Testis (tissue), 3 donors: Measurements from ENCODE around the gene CYP2A13. TPM values are rescaled to one million over a fixed set of nuclear protein-coding genes. Genes with fewer than 3 reads are reported as not detected.

Experiments
- DNase-seq: peaks from one replicate; pipeline ENCODE4 v3.0.0-alpha.2; 2019
- H3K27ac ChIP-seq, 2 donors: fragments of 200-600 bp; sonication (generic); one replicate each; pipeline ENCODE4 v1.5.1; 2019
- H3K27me3 ChIP-seq: fragments of 200-600 bp; sonication (generic); one replicate; pipeline ENCODE4 v1.5.1; 2019
- H3K36me3 ChIP-seq: fragments of 200-600 bp; sonication (generic); one replicate; pipeline ENCODE4 v1.5.1; 2017; ENCODE audit warnings: low read depth; ENCODE audit errors: missing control alignments
- H3K4me1 ChIP-seq: fragments of 200-600 bp; sonication (generic); one replicate; pipeline ENCODE4 v1.5.1; 2019
- H3K4me3 ChIP-seq, 2 donors: fragments of 200-600 bp; sonication (generic); one replicate each; pipeline ENCODE4 v1.5.1; 2017 to 2019
- H3K9me3 ChIP-seq: fragments of 200-600 bp; sonication (generic); one replicate; pipeline ENCODE4 v1.5.1; 2017
- CTCF ChIP-seq, 3 experiments: fragments of 450-650 bp in 2 of 3; fragments of 200-600 bp in 1 of 3; sonication (generic) in 1 of 3; IDR thresholded peaks; one replicate each; pipeline ENCODE4 v1.5.1; 2016 to 2019; ENCODE audit warnings: antibody characterized with exemption in 3 of 3, mild to moderate bottlenecking in 2 of 3, moderate library complexity in 1 of 3
- POLR2A ChIP-seq: fragments of 450-650 bp; IDR thresholded peaks from one replicate; pipeline ENCODE4 v1.6.1; 2017; ENCODE audit warnings: antibody characterized with exemption, mild to moderate bottlenecking, moderate library complexity
- WGBS, 2 donors: methylation state at CpG; one replicate each; pipeline ENCODE4 v1.1.5; 2018; 5-methylcytosine and 5-hydroxymethylcytosine counted together
- intact Hi-C: fragments of 100-400 bp; cut with DNase I; formaldehyde crosslinking; loops from one replicate; pipeline ENCODE4 v1.15.1; 2023; ENCODE audit warnings: low total_unique reads
- polyA plus RNA-seq: library from polyadenylated mRNA; stranded (reverse); fragments of 350-450 nt; fragmentation: Illumina TruSeq; extraction: RNeasy Lipid Tissue Mini Kit (QIAGEN cat#74804); gene quantifications from one replicate; pipeline ENCODE4 v1.2.3, GENCODE V29; 2014; ENCODE audit warnings: low read depth, low replicate concordance; ENCODE audit not compliant: insufficient read depth
- total RNA-seq, 2 donors: library from RNA; depleted of rRNA; stranded (reverse); fragments of >200 nt; gene quantifications; one replicate each; pipeline ENCODE4 v1.2.3, GENCODE V29; 2016

CYP2A13 gene
- total and polyA plus RNA-seq, 3 donors from 2014 or later: 0.18 to 0.39 (median 0.31) TPM

- Histone ChIP-seq H3K36me3 (no peaks in the 10 kb centered on the region), H3K27ac (no peak overlapping the region), H3K4me3 (peak overlapping the region in 1 of 2 donors; percentile 10), H3K27me3 (no peaks in the 10 kb centered on the region), H3K4me1 (no peaks in the 10 kb centered on the region), H3K9me3 (no peaks in the 10 kb centered on the region)
- no peak for TF ChIP-seq POLR2A
- TF ChIP-seq CTCF (IDR thresholded peaks at IDR 0.05): no peak
- intact Hi-C loops: no loop called here
- WGBS, 2 donors: 29 to 58% methylated on average over 7 of the region's 7 CpGs
- peak; percentile 47 for DNase-seq
These were observed 23.2 kb upstream of the CYP2A13 start for GRCh38 chr19:41064974-41065569.

GRCh38 chr19:41076286-41076685 is 12.0 kb upstream of the CYP2A13 start:
- 89 to 93% methylated on average over 3 of the region's 3 CpGs for WGBS, 2 donors
- H3K36me3 ChIP-seq: no peaks in the 10 kb centered on the region
- no peaks in the 10 kb centered on the region for H3K27me3 ChIP-seq
- H3K27ac ChIP-seq: no peak overlapping the region
- intact Hi-C loops: no loop called here
- TF ChIP-seq CTCF (IDR thresholded peaks at IDR 0.05) (no peak), POLR2A (no peak)
- H3K4me1 ChIP-seq: no peaks in the 10 kb centered on the region
- H3K4me3 ChIP-seq: no peak overlapping the region
- H3K9me3 ChIP-seq: no peaks in the 10 kb centered on the region
- no peak for DNase-seq

- no peak overlapping the region for H3K4me3 ChIP-seq
- H3K36me3 ChIP-seq: no peaks in the 10 kb centered on the region
- H3K27me3 ChIP-seq: no peaks in the 10 kb centered on the region
- H3K27ac ChIP-seq: no peak overlapping the region
- no peaks in the 10 kb centered on the region for H3K4me1 ChIP-seq
- no peaks in the 10 kb centered on the region for H3K9me3 ChIP-seq
- intact Hi-C loops: no loop called here
- TF ChIP-seq POLR2A (no peak), CTCF (IDR thresholded peaks at IDR 0.05) (no peak)
- 60% methylated on average over 2 of the region's 2 CpGs for WGBS, 2 donors
- DNase-seq: no peak
These were observed 4.7 kb upstream of the CYP2A13 start for GRCh38 chr19:41083516-41083915.

GRCh38 chr19:41085748-41086415 is 2.4 kb upstream of the CYP2A13 start:
- no peaks in the 10 kb centered on the region for H3K36me3 ChIP-seq
- 58 to 78% methylated on average over 1 of the region's 1 CpG for WGBS, 2 donors

More at GRCh38 chr19:41085748-41086415, 2.4 kb upstream of the CYP2A13 start:
- H3K27ac ChIP-seq: no peak overlapping the region
- H3K4me1 ChIP-seq: no peaks in the 10 kb centered on the region
- TF ChIP-seq POLR2A (no peak), CTCF (IDR thresholded peaks at IDR 0.05) (no peak)
- intact Hi-C loops: no loop called here
- no peak overlapping the region for H3K4me3 ChIP-seq
- H3K9me3 ChIP-seq: no peaks in the 10 kb centered on the region
- no peaks in the 10 kb centered on the region for H3K27me3 ChIP-seq
- DNase-seq: no peak
